ENCODE results near the gene ZBTB17.

DNA sequence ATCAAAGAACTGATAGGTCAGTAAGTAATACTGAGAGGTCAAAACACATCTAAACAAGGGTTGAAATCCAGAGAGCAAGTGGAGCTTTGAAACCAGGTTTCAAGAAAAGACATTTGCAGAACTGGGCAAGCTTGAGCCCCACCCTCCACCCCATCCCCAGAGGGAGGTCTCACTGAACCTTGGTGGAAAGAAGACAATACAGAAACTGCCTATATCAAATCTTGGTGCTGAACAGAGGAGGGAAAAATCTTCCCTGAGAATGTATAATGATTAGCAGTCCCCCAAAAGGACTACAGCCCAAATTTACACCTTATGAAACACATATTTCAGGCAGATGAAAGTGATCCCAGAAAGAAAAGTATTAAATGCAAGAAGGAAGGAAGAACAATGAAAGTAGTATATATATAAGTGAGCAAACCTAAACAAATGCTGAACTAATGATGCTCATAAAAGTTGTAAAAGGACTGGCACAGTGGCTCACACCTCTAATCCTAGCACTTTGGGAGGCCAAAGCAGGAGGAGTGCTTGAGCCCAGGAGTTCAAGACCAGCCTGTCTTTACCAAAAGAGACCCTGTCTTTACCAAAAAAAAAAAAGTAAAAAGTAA is 12.4 kb downstream of the ZBTB17 start:
- TF ChIP-seq POLR2AphosphoS5 (IDR thresholded peaks at IDR 0.05; ENCODE audit: low read depth, low read length) (no peak), POLR2A (IDR thresholded peaks at IDR 0.05; ENCODE audit: low read depth, low read length) (no peak), PAX5 (IDR thresholded peaks at IDR 0.05; ENCODE audit: insufficient read depth, low read length, severe bottlenecking) (no peak)
